ENCODE results near the gene PHETA1.
"Not testable (repeated sequence)": the region's sequence is repeated elsewhere in the genome, so short reads cannot be mapped to it uniquely, and the experiment has no call there.

The PHETA1 gene

GRCh38 chr12:111339321-111339938 lies 29.5 kb downstream of the PHETA1 start:
- H3K36me3 ChIP-seq (ENCODE audit: control insufficient read depth, insufficient read depth, low read length) = no peaks in the 10 kb centered on the region
- no peak overlapping the region for H3K27ac ChIP-seq (ENCODE audit: insufficient read depth, low read depth, low read length, poor library complexity, severe bottlenecking)
- 86 to 91% methylated on average over 7 of the region's 7 CpGs for WGBS, 2 experiments
- H3K4me3 ChIP-seq (ENCODE audit: insufficient read depth, low read depth, low read length) = no peak overlapping the region
- no peaks in the 10 kb centered on the region for H3K4me1 ChIP-seq (ENCODE audit: control insufficient read depth, insufficient read depth, low read length)
- H3K9me3 ChIP-seq (ENCODE audit: control insufficient read depth, low read length) = no peaks in the 10 kb centered on the region
- no peaks in the 10 kb centered on the region for H3K27me3 ChIP-seq (ENCODE audit: control insufficient read depth, insufficient read depth, low read length, poor library complexity, severe bottlenecking)

DNA sequence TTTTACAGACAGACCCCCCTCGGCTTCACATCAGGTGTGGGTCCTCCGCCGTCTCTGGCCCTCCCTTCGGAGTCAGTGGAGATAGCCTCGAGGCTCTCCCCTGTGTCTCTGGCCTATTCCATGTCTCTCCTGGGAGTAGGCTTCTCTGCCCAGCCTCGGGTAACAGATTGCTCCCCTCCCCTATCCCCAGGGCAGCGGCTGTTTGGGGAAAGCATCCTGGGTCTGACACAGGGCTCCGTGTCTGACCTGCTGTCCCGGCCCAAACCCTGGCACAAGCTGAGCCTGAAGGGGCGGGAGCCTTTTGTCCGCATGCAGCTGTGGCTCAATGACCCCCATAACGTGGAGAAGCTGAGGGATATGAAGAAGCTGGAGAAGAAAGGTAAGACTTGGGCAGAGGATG lies 30.8 kb downstream of the PHETA1 start:
- WGBS, 2 experiments = 81 to 85% methylated on average over 12 of the region's 12 CpGs
- no peak overlapping the region for H3K4me3 ChIP-seq (ENCODE audit: insufficient read depth, low read depth, low read length)
- H3K27ac ChIP-seq (ENCODE audit: insufficient read depth, low read depth, low read length, poor library complexity, severe bottlenecking) = no peak overlapping the region
- H3K9me3 ChIP-seq (ENCODE audit: control insufficient read depth, low read length) = no peaks in the 10 kb centered on the region
- no peaks in the 10 kb centered on the region for H3K4me1 ChIP-seq (ENCODE audit: control insufficient read depth, insufficient read depth, low read length)
- no peaks in the 10 kb centered on the region for H3K27me3 ChIP-seq (ENCODE audit: control insufficient read depth, insufficient read depth, low read length, poor library complexity, severe bottlenecking)
- no peaks in the 10 kb centered on the region for H3K36me3 ChIP-seq (ENCODE audit: control insufficient read depth, insufficient read depth, low read length)

DNA sequence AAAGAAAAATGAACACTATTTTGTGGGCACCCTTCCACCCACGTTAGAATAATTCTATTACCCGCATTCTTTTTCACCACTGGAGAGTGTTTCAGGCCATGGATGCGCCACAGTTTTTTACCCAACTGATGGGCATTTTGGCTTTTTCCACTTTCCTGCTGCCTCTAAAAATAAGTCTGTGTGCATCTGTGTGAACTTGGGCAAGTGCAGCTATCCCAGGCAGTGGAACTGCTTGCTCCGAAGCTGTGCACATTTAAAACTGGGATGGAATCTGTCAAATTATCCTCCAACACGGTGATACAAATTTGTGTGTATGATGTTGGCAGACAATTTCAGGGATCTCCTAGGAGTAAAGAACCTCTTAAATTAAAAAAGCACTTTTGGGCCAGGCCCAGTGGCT lies 31.5 kb downstream of the PHETA1 start:
- no peaks in the 10 kb centered on the region for H3K36me3 ChIP-seq (ENCODE audit: control insufficient read depth, insufficient read depth, low read length)
- no peaks in the 10 kb centered on the region for H3K9me3 ChIP-seq (ENCODE audit: control insufficient read depth, low read length)
- no peak overlapping the region for H3K4me3 ChIP-seq (ENCODE audit: insufficient read depth, low read depth, low read length)
- 95 to 98% methylated on average over 5 of the region's 5 CpGs for WGBS, 2 experiments
- no peaks in the 10 kb centered on the region for H3K27me3 ChIP-seq (ENCODE audit: control insufficient read depth, insufficient read depth, low read length, poor library complexity, severe bottlenecking)
- H3K4me1 ChIP-seq (ENCODE audit: control insufficient read depth, insufficient read depth, low read length) = no peaks in the 10 kb centered on the region
- H3K27ac ChIP-seq (ENCODE audit: insufficient read depth, low read depth, low read length, poor library complexity, severe bottlenecking) = no peak overlapping the region

- not testable (repeated sequence) for H3K4me3 ChIP-seq (ENCODE audit: insufficient read depth, low read depth, low read length); H3K36me3 ChIP-seq (ENCODE audit: control insufficient read depth, insufficient read depth, low read length)
- WGBS, 2 experiments = 89 to 95% methylated on average over 6 of the region's 6 CpGs
These were observed 32.5 kb downstream of the PHETA1 start for GRCh38 chr12:111336411-111336810.

DNA sequence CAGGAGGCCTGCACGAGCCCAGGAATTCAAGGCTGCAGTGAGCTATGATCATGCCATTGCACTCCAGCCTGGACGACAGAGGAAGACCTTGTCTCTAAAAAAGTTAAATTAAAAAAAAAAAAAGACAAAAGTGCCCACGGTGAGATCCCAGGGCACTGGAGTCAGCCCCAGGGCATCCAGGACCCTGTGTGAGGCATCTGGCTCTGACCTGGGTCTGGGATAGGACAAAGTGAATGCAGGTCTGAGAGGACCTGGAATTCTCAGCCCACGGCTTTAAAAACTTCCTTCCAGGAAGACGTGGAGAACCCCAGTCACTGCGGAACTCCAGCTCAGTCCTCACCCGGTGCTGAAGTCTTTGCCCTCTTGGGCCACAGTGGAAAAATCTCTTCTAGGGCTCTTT lies 33.1 kb downstream of the PHETA1 start:
- no peak overlapping the region for H3K27ac ChIP-seq (ENCODE audit: insufficient read depth, low read depth, low read length, poor library complexity, severe bottlenecking)
- H3K9me3 ChIP-seq (ENCODE audit: control insufficient read depth, low read length) = no peaks in the 10 kb centered on the region
- no peaks in the 10 kb centered on the region for H3K4me1 ChIP-seq (ENCODE audit: control insufficient read depth, insufficient read depth, low read length)
- no peaks in the 10 kb centered on the region for H3K36me3 ChIP-seq (ENCODE audit: control insufficient read depth, insufficient read depth, low read length)
- no peak overlapping the region for H3K4me3 ChIP-seq (ENCODE audit: insufficient read depth, low read depth, low read length)
- WGBS, 2 experiments = 87 to 91% methylated on average over 7 of the region's 7 CpGs
- H3K27me3 ChIP-seq (ENCODE audit: control insufficient read depth, insufficient read depth, low read length, poor library complexity, severe bottlenecking) = no peaks in the 10 kb centered on the region

More at GRCh38 chr12:111336411-111336810, 32.5 kb downstream of the PHETA1 start:
- not testable (repeated sequence) for H3K27ac ChIP-seq (ENCODE audit: insufficient read depth, low read depth, low read length, poor library complexity, severe bottlenecking); H3K27me3 ChIP-seq (ENCODE audit: control insufficient read depth, insufficient read depth, low read length, poor library complexity, severe bottlenecking); H3K9me3 ChIP-seq (ENCODE audit: control insufficient read depth, low read length); H3K4me1 ChIP-seq (ENCODE audit: control insufficient read depth, insufficient read depth, low read length)

DNA sequence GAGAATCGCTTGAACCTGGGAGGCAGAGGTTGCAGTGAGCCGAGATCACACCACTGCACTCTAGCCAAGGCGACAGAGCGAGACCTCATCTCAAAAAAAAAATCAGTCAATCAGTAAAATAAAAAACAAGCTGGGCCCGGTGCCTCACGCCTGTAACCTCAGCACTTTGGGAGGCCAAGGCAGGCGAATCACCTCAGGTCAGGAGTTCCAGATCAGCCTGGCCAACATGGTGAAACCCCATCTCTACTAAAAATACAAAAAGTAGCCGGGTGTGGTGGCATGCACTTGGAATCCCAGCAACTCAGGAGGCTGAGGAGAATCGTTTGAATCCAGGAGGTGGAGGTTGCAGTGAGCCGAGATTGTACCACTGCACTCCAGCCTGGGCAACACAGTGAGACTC lies 33.6 kb downstream of the PHETA1 start:
- WGBS, 2 experiments = 89 to 92% methylated on average over 10 of the region's 10 CpGs
- not testable (repeated sequence) for H3K4me1 ChIP-seq (ENCODE audit: control insufficient read depth, insufficient read depth, low read length); H3K36me3 ChIP-seq (ENCODE audit: control insufficient read depth, insufficient read depth, low read length); H3K4me3 ChIP-seq (ENCODE audit: insufficient read depth, low read depth, low read length); H3K27me3 ChIP-seq (ENCODE audit: control insufficient read depth, insufficient read depth, low read length, poor library complexity, severe bottlenecking); H3K9me3 ChIP-seq (ENCODE audit: control insufficient read depth, low read length); H3K27ac ChIP-seq (ENCODE audit: insufficient read depth, low read depth, low read length, poor library complexity, severe bottlenecking)

DNA sequence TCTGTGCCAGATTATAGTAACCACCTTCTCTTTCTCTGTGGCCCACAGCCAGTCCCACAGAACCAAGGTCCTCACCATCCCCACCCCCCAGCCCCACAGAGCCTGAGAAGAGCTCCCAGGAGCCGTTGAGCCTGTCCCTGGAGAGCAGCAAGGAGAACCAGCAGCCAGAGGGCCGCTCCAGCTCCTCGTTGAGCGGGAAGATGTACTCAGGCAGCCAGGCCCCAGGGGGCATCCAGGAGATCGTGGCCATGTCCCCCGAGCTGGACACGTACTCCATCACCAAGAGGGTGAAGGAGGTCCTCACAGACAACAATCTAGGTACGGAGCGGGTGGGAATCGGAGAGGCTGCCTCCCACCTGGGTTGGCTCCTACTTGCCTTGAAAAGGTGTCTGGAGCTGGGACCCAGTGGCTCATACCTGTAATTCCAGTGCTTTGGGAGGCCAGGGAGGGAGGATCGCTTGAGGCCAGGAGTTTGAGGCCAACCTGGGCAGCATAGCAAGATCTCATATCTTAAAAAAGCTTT lies 34.4 kb downstream of the PHETA1 start:
- 93 to 95% methylated on average over 11 of the region's 11 CpGs for WGBS, 2 experiments

GRCh38 chr12:111330800-111331752 lies 37.8 kb downstream of the PHETA1 start:
- Histone ChIP-seq H3K9me3 (ENCODE audit: control insufficient read depth, low read length) (no peaks in the 10 kb centered on the region), H3K27me3 (ENCODE audit: control insufficient read depth, insufficient read depth, low read length, poor library complexity, severe bottlenecking) (no peaks in the 10 kb centered on the region), H3K36me3 (ENCODE audit: control insufficient read depth, insufficient read depth, low read length) (no peaks in the 10 kb centered on the region), H3K4me1 (ENCODE audit: control insufficient read depth, insufficient read depth, low read length) (no peaks in the 10 kb centered on the region), H3K27ac (ENCODE audit: insufficient read depth, low read depth, low read length, poor library complexity, severe bottlenecking) (no peak overlapping the region), H3K4me3 (ENCODE audit: insufficient read depth, low read depth, low read length) (no peak overlapping the region)
- WGBS, 2 experiments = 63 to 72% methylated on average over 8 of the region's 8 CpGs

More for the DNA sequence above, 34.4 kb downstream of the PHETA1 start:
- Histone ChIP-seq H3K27ac (ENCODE audit: insufficient read depth, low read depth, low read length, poor library complexity, severe bottlenecking) (no peak overlapping the region), H3K9me3 (ENCODE audit: control insufficient read depth, low read length) (no peaks in the 10 kb centered on the region), H3K4me3 (ENCODE audit: insufficient read depth, low read depth, low read length) (no peak overlapping the region), H3K4me1 (ENCODE audit: control insufficient read depth, insufficient read depth, low read length) (no peaks in the 10 kb centered on the region), H3K36me3 (ENCODE audit: control insufficient read depth, insufficient read depth, low read length) (no peaks in the 10 kb centered on the region), H3K27me3 (ENCODE audit: control insufficient read depth, insufficient read depth, low read length, poor library complexity, severe bottlenecking) (no peaks in the 10 kb centered on the region)

GRCh38 chr12:111328138-111328537 lies 40.8 kb downstream of the PHETA1 start:
- 95 to 97% methylated on average over 12 of the region's 12 CpGs for WGBS, 2 experiments
- H3K27ac ChIP-seq (ENCODE audit: insufficient read depth, low read depth, low read length, poor library complexity, severe bottlenecking) = no peak overlapping the region

DNA sequence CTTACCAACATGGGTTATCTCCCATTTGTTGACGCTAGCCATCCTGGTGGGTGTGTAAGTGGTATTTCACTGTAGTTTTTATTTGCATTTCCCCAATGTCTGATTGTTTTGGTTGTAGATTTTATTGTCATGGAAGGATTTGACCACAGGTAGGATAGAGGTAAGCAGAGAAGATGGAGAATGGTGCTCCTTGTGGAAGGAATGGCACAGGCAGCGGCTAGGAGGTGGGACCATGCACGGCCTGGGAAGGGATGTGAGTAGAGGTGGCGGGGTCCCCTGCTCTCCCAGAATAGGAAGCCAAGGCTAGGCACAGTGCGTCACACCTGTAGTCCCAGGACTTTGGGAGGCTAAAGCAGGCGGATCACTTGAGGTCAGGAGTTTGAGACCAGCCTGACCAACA lies 41.4 kb downstream of the PHETA1 start:
- 87 to 92% methylated on average over 6 of the region's 6 CpGs for whole genome bisulfite sequencing, 2 experiments
- H3K27ac ChIP-seq (ENCODE audit: insufficient read depth, low read depth, low read length, poor library complexity, severe bottlenecking) = no peak overlapping the region
- no peaks in the 10 kb centered on the region for H3K36me3 ChIP-seq (ENCODE audit: control insufficient read depth, insufficient read depth, low read length)
- no peak overlapping the region for H3K4me3 ChIP-seq (ENCODE audit: insufficient read depth, low read depth, low read length)
- H3K27me3 ChIP-seq (ENCODE audit: control insufficient read depth, insufficient read depth, low read length, poor library complexity, severe bottlenecking) = no peaks in the 10 kb centered on the region
- no peaks in the 10 kb centered on the region for H3K4me1 ChIP-seq (ENCODE audit: control insufficient read depth, insufficient read depth, low read length)
- H3K9me3 ChIP-seq (ENCODE audit: control insufficient read depth, low read length) = no peaks in the 10 kb centered on the region

More at GRCh38 chr12:111328138-111328537, 40.8 kb downstream of the PHETA1 start:
- H3K9me3 ChIP-seq (ENCODE audit: control insufficient read depth, low read length) = no peaks in the 10 kb centered on the region
- no peaks in the 10 kb centered on the region for H3K27me3 ChIP-seq (ENCODE audit: control insufficient read depth, insufficient read depth, low read length, poor library complexity, severe bottlenecking)
- H3K4me1 ChIP-seq (ENCODE audit: control insufficient read depth, insufficient read depth, low read length) = no peaks in the 10 kb centered on the region
- no peaks in the 10 kb centered on the region for H3K36me3 ChIP-seq (ENCODE audit: control insufficient read depth, insufficient read depth, low read length)
- H3K4me3 ChIP-seq (ENCODE audit: insufficient read depth, low read depth, low read length) = no peak overlapping the region
